ENCODE data around the gene KIAA1549. TPM values are rescaled to one million over a fixed set of nuclear protein-coding genes. Genes with fewer than 3 reads are reported as not detected.
"Not testable (repeated sequence)": the region's sequence is repeated elsewhere in the genome, so short reads cannot be mapped to it uniquely, and the experiment has no call there.

The KIAA1549 gene
- polyA plus RNA-seq (ENCODE audit: insufficient read length) = 9.9 TPM

- peak; percentile 13 for DNase-seq (ENCODE audit: low read depth)
Measured at GRCh38 chr7:138981332-138982203, at the start of gene KIAA1549. TSS of gene KIAA1549 (minus strand) at chr7:138981389. CDS start at chr7:138981269, 120 bp downstream.

DNA sequence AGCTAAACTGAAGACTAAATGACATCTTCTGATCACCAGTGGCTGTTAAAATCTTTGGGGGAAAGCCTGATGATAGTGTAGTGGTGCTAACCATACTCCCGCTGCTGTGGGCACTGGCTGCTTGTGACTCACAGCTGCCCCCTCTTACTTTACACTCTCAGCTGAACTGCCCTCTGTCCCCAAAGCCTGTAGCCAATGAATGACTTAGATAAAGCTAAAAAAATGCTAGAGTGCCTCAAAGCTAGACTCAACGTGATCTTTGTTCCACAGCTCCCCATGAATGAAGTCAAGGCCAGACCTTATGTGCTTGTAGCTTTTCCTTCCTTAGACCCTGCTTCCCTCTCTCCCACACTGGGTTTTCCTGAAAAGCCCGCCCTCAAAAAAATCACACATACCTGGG, 48.2 kb upstream of the KIAA1549 start:
- no peak for DNase-seq (ENCODE audit: low read depth)

- no peak for DNase-seq (ENCODE audit: low read depth)
Measured at GRCh38 chr7:139026551-139026950, 45.4 kb upstream of the KIAA1549 start.

DNA sequence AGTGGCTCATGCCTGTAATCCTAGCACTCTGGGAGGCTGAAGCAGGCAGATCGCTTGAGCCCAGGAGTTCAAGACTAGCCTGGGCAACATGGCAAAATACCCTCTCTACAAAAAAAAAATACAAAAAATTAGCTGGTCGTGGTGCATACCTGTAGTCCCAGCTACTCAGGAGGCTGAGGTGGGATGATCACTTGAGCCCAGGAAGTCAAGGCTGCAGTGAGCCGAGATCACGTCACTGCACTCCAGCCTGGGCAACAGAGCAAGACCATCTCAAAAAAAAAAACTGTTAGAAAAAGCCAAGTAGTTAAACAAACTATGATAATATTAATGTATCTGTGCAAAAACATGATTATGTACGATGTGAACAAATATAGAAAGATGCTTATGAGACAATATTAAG, 44.7 kb upstream of the KIAA1549 start:
- DNase-seq (ENCODE audit: low read depth) = not testable (repeated sequence)

DNA sequence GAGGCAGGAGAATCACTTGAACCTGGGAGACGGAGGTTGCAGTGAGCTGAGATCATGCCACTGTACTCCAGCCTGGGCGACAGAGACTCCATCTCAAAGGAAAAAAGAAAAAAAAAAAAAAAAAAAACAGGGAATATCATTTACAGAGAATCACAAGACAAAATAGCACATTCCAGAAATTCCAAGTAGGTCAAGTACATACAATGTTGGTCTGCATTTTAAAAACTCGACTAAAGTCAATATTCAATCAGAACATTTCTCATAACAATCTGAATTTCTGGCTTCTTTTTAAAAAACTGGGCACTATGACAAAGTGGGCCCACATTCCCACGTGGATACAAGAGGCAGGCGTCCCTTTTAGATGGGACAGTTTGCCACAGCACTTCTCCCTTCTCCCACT, 41.9 kb upstream of the KIAA1549 start:
- no peak for DNase-seq (ENCODE audit: low read depth)

DNA sequence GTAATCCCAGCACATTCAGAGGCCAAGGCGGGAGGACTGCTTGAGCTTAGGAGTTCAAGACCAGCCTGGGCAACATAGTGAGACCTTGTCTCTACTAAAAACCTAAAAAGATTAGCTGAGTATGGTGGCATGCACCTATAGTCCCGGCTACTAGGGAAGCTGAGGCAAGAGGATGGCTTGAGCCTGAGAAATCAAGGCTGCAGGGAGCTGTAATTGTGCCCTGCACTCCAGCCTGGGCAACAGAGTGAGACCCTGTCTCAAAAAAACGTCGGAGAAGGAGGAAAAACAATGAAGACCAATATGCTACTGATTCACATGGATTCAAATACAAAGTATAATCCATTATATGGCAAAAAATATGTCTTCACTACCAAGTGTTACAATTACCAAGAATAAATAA, 41.1 kb upstream of the KIAA1549 start:
- DNase-seq (ENCODE audit: low read depth) = no peak

- DNase-seq (ENCODE audit: low read depth) = no peak
Measured at GRCh38 chr7:139018910-139019309, 37.7 kb upstream of the KIAA1549 start.

DNA sequence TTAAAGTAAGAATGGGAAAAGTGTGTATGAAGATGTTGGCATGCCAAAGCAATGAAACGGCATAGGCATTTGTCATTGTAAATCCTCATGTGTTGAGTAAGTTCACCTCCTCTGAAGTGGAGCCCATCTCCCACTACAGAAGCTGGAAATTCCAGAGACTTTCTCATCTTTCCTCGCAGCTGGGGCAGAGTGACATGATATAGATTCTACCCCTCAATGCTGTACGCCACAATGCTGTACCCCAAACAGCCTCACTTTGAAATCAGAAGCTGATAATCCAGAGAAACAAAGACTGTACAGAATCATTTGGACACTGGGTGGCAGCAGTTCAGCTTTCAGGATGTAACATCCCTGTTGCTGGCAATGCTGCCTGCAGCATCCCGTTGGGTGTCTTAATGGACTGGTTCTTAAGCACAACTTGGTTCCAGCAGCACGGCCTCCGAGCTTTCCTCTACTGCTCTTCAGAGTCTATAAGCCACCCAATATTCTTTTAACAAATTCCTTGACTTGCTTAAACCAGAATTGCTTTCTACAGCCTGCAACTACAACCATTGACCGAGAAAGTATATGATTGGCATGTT, 35.8 kb upstream of the KIAA1549 start:
- DNase-seq (ENCODE audit: low read depth) = peak; percentile 29

- DNase-seq (ENCODE audit: low read depth) = no peak
Measured at GRCh38 chr7:139011373-139011772, 30.2 kb upstream of the KIAA1549 start.

GRCh38 chr7:139004321-139005090, 23.3 kb upstream of the KIAA1549 start:
- DNase-seq (ENCODE audit: low read depth) = no peak

DNA sequence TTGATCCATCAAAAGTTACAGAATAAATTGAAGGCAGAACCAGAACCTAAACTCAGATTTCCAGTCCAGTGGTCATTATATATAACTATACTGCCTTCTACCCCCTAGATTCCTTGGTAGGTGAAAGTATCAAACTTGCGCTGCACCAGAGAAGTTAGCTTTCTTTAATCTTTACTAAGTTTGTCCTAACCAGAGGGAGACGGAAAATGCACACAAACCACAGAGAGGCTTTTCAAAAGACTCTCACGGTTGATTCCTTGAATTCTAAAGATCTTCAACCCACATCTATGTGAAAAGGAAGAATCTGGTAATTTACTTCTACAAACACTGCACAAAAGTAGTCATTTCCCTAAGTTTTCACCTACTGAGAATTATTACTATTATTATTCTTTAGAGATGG, 18.2 kb upstream of the KIAA1549 start:
- DNase-seq (ENCODE audit: low read depth) = no peak

DNA sequence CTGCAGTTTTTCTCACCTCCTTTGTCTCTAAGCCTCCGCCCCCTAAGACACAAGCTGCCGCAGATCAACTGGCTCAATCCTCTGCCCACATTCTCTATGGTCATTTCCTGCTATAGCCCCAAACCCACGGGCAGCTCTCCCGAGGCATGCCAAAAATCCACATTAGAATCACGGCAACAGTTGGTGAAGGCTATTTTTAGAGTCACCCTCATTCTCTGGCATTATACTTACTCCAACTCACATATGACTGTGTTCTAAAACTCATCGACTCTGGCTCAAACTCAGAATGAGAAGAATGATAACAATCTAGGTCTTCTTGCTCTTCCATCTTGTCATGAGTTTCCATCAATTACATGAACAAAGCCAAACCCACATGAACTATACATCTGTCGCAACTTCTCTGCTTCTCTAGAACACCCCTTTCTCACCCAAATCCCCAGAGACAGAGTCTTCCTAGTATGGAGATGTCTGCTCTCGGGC, 10.9 kb upstream of the KIAA1549 start:
- DNase-seq (ENCODE audit: low read depth) = no peak

- DNase-seq (ENCODE audit: low read depth) = no peak
Measured at GRCh38 chr7:138987686-138988085, 6.5 kb upstream of the KIAA1549 start.

DNA sequence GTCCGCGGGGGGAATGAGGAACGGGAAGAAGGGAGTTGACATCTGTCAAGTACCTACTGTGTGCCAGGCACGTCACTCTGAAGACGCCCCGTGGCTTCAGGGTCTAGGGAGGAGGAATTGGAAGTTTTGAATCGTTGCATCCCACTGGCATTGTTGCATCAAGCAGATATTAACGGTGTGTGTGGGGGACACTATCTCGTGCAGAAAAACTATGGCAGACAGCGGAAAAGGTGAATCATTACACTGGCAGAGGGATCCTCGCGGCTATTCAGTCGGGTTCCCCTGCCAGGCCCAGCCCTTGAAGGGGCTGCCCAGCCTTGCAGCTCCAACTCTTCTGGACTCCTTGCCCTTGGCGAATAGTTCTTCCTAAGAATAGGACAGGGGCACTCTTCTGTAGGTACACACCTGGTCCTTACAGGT, 1.0 kb upstream of the KIAA1549 start:
- DNase-seq (ENCODE audit: low read depth) = no peak

- DNase-seq (ENCODE audit: low read depth) = no peak
Measured at GRCh38 chr7:138980563-138981291, 462 bp downstream of the KIAA1549 start.

DNA sequence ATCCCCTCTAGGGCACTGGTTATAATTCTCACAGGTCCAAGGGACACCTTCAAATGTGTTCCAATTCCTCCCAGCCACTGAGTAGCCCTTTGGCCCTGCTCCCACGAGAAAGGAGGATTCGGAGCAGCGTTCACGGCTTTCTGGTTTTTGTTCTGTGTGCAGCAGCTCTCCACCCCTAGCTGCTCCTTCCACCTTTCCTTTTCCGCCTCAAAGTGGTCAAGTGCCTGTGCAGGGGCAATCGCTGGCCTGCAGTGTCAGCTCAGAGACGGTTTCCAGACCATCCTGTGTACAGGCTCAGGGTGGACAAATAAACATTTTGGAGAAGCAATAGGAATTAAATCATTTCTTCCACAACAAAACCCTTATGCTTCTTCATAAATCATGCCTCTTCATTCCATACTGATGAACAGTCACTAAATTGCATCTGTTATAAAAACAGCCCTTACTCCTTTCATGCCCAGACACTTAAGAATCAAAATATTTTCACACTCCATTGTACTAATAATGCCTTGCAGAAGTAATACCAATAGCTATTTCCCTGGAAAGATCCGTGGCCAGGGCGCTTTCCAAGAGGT, 1.1 kb downstream of the KIAA1549 start:
- DNase-seq (ENCODE audit: low read depth) = no peak

DNA sequence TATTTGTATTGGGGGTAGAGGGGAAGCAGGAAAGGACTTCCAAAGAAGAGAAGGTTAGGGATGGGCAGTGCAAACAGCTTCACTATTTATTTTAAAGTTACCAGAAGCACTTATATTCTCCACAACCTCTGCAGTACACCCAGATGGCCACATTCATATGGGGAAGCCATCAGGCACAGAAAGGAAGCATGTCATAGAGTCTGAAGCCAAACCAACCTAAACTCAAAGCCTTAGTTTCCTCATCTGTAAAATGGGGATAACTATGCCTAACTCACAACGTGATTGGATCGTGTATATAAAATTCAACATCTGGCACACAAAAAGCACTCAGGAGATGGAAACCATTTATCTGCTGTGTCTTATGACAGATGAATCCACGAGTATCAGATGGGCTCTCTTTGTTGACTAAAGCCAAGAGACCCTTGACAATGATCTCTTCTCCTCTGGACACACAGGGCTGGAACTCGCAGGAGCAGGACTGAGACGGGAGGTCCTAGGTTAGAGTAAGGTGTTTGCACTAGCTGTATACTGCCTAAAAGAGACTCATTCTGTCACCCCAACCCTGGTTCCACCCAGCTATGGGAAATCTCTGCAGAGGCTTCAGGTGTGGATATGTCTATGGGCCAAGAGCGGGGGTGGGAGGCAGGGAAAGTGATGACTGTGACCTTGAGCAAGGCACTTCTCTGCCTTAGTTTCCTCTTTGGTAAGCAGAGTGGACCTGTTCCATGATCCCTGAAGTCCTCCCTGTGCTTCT, 1.8 kb downstream of the KIAA1549 start:
- no peak for DNase-seq (ENCODE audit: low read depth)

DNA sequence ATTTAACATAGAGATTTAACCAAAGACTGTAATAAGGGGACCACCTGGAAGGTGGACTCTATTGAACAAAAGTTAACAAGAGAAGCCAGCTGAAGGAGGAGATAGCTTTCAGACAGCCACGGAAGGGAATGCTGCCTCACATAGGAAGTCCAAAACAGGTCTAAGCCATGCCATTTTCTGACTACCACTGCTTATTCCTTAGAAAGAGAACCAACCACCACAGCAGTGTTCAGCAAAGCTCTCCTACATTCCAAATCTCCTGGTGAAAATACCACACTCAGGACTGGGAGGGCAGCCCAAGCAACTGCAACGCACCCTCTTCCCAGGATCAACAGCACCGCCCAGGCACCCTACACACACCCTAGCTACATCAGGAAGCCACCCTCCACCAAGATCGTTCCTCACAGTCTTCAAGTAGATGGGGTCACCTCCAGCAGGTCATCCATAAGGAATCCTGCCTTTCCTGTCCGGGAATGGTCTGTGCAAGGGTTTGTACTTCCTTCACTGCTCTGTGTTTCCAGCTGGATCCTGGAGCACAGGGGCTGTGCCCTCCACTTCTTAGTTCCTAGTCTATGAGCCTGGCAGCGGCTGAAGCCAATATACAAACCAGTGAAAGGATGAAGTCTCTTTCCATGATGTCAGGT, 2.5 kb downstream of the KIAA1549 start:
- no peak for DNase-seq (ENCODE audit: low read depth)

GRCh38 chr7:138976161-138976560, 5.0 kb downstream of the KIAA1549 start:
- DNase-seq (ENCODE audit: low read depth) = not testable (repeated sequence)

All from forelimb muscle (tissue), 1 donor.